OCI-LY1 (cell line): ENCODE data around the gene KCTD1.

Experiments
- H2AFZ ChIP-seq: fragments of 200-600 bp; sonication (generic), shearing (Covaris generic); 2 replicates; pipeline ENCODE4 v1.6.0; 2014; ENCODE audit warnings: antibody characterized with exemption, mild to moderate bottlenecking, low read length
- H3F3A ChIP-seq: fragments of 200-600 bp; sonication (generic), shearing (Covaris generic); 2 replicates; pipeline ENCODE4 v1.6.0; 2014; ENCODE audit warnings: mild to moderate bottlenecking, antibody characterized with exemption, low read length, moderate library complexity; ENCODE audit not compliant: insufficient read depth
- H3K27ac ChIP-seq: fragments of 200-600 bp; sonication (generic); 2 replicates; pipeline ENCODE4 v1.5.1; 2014; ENCODE audit warnings: low read length, mixed run types, mild to moderate bottlenecking, low read depth; ENCODE audit not compliant: poor library complexity, severe bottlenecking
- H3K27me3 ChIP-seq: fragments of 200-600 bp; sonication (generic); 2 replicates; pipeline ENCODE4 v1.6.0; 2014; ENCODE audit warnings: antibody characterized with exemption, mild to moderate bottlenecking, low read length, moderate library complexity; ENCODE audit not compliant: insufficient read depth
- H3K36me3 ChIP-seq: fragments of 200-600 bp; sonication (generic); 2 replicates; pipeline ENCODE4 v1.6.1; 2014; ENCODE audit warnings: mild to moderate bottlenecking, antibody characterized with exemption, low read length, moderate library complexity, mixed read lengths; ENCODE audit not compliant: insufficient read depth
- H3K4me1 ChIP-seq: fragments of 200-600 bp; sonication (generic); 2 replicates; pipeline ENCODE4 v1.5.1; 2014; ENCODE audit warnings: mild to moderate bottlenecking, low read length, moderate library complexity; ENCODE audit not compliant: insufficient read depth, severe bottlenecking
- H3K4me2 ChIP-seq: fragments of 200-600 bp; sonication (generic), shearing (Covaris generic); 2 replicates; pipeline ENCODE4 v1.6.1; 2014; ENCODE audit warnings: low read length
- H3K4me3 ChIP-seq: fragments of 200-600 bp; sonication (generic); 2 replicates; pipeline ENCODE4 v1.5.1; 2014; ENCODE audit warnings: low read length, low read depth, mild to moderate bottlenecking, mixed read lengths; ENCODE audit not compliant: poor library complexity, severe bottlenecking
- H3K79me2 ChIP-seq: fragments of 200-600 bp; shearing (Covaris generic); 2 replicates; pipeline ENCODE4 v1.6.1; 2016; ENCODE audit warnings: mixed run types, low read length, mixed read lengths; ENCODE audit not compliant: insufficient read depth
- H3K9ac ChIP-seq: fragments of 200-600 bp; sonication (generic), shearing (Covaris generic); 2 replicates; pipeline ENCODE4 v1.6.1; 2014; ENCODE audit warnings: mild to moderate bottlenecking, low read length, mixed read lengths
- H3K9me2 ChIP-seq: fragments of 200-600 bp; sonication (generic), shearing (Covaris generic); 2 replicates; pipeline ENCODE4 v1.6.1; 2014; ENCODE audit warnings: low read depth, mild to moderate bottlenecking, low read length, mixed read lengths
- H3K9me3 ChIP-seq: fragments of 200-600 bp; shearing (Covaris generic); 2 replicates; pipeline ENCODE4 v1.6.1; 2014; ENCODE audit warnings: low read length, mixed read lengths
- H4K20me1 ChIP-seq: fragments of 200-600 bp; sonication (generic), shearing (Covaris generic); 2 replicates; pipeline ENCODE4 v1.6.0; 2016; ENCODE audit warnings: mild to moderate bottlenecking, low read length; ENCODE audit not compliant: insufficient read depth
- EZH2 ChIP-seq: fragments of 200-600 bp; sonication (generic), shearing (Covaris generic); IDR thresholded peaks from 2 replicates; pipeline ENCODE4 v1.8.0; 2017; ENCODE audit warnings: borderline replicate concordance, mixed run types, mild to moderate bottlenecking, antibody characterized with exemption, low read length, moderate library complexity, mixed read lengths
- TF ChIP-seq, protein P1 (sequence below): fragments of 200-600 bp; sonication (generic), shearing (Covaris generic); IDR thresholded peaks from 2 replicates; pipeline ENCODE4 v1.5.1; 2017; ENCODE audit warnings: mild to moderate bottlenecking, antibody characterized with exemption, low read length, moderate library complexity, mixed read lengths

The KCTD1 gene

GRCh38 chr18:26474542-26474941, 73.8 kb downstream of the KCTD1 start:
- no peaks in the 10 kb centered on the region for H4K20me1 ChIP-seq
- H3K4me3 ChIP-seq = no peak overlapping the region

DNA sequence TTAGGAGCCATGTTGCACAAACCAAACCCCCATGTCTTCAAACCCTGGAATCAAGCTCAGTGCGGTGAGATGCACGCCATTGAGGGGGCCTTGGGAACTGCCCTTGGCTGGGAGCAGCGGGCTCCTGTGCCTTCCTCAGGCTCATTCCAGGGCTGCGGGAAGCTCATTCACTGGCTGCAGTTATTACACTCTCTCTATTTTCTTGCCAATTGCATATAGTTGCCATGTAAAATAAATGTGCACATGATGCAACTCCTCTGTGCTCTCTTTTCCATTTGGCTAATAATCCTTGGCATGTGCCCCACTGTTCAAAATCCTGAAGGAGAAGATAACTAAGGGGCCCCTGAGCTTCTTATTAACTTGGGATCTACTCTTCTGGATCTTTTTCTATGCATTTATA, 74.7 kb downstream of the KCTD1 start:
- Histone ChIP-seq H3K4me2 (no peak overlapping the region), H3K9me3 (no peaks in the 10 kb centered on the region), H3K36me3 (no peaks in the 10 kb centered on the region), H3K4me1 (peaks cover 15% of the 10 kb centered on the region), H3F3A (no peaks in the 10 kb centered on the region), H3K27me3 (no peaks in the 10 kb centered on the region), H4K20me1 (no peaks in the 10 kb centered on the region), H3K27ac (no peak overlapping the region), H2AFZ (no peak overlapping the region), H3K4me3 (no peak overlapping the region), H3K9me2 (no peaks in the 10 kb centered on the region), H3K9ac (no peak overlapping the region), H3K79me2 (no peaks in the 10 kb centered on the region)
- TF ChIP-seq, protein P1, sequence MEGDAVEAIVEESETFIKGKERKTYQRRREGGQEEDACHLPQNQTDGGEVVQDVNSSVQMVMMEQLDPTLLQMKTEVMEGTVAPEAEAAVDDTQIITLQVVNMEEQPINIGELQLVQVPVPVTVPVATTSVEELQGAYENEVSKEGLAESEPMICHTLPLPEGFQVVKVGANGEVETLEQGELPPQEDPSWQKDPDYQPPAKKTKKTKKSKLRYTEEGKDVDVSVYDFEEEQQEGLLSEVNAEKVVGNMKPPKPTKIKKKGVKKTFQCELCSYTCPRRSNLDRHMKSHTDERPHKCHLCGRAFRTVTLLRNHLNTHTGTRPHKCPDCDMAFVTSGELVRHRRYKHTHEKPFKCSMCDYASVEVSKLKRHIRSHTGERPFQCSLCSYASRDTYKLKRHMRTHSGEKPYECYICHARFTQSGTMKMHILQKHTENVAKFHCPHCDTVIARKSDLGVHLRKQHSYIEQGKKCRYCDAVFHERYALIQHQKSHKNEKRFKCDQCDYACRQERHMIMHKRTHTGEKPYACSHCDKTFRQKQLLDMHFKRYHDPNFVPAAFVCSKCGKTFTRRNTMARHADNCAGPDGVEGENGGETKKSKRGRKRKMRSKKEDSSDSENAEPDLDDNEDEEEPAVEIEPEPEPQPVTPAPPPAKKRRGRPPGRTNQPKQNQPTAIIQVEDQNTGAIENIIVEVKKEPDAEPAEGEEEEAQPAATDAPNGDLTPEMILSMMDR = no peak
- no peak for TF ChIP-seq EZH2

More at GRCh38 chr18:26474542-26474941, 73.8 kb downstream of the KCTD1 start:
- no peaks in the 10 kb centered on the region for H3K36me3 ChIP-seq
- H3K27me3 ChIP-seq = no peaks in the 10 kb centered on the region
- H3K4me1 ChIP-seq = peaks cover 10% of the 10 kb centered on the region
- H3K4me2 ChIP-seq = no peak overlapping the region
- no peak overlapping the region for H2AFZ ChIP-seq
- no peaks in the 10 kb centered on the region for H3K79me2 ChIP-seq
- no peak for TF ChIP-seq EZH2
- TF ChIP-seq, protein P1 = no peak
- no peaks in the 10 kb centered on the region for H3K9me3 ChIP-seq
- H3F3A ChIP-seq = no peaks in the 10 kb centered on the region
- no peaks in the 10 kb centered on the region for H3K9me2 ChIP-seq
- no peak overlapping the region for H3K9ac ChIP-seq
- no peak overlapping the region for H3K27ac ChIP-seq

DNA sequence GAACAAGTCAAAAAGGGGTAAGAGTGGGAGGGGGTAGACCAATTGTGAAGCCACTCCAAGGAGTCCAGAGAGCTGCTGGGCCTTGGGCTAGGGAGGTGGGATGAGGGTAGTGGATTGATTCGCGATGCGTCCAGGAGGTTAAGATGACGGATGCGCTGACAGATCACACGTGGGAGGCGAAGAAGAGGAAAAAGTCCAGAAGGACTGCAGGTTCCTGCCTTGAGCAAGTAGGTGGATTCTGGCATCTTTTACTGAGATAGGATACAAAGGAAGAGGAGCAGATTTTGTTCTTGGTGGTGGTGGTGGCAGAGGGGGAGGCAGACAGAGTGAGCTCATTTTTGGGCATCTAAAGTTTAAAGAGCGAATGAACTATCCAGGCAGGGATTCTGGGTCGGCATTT, 76.5 kb downstream of the KCTD1 start:
- H3K9me2 ChIP-seq = no peaks in the 10 kb centered on the region
- no peak overlapping the region for H3K4me2 ChIP-seq
- no peaks in the 10 kb centered on the region for H3F3A ChIP-seq
- H3K4me1 ChIP-seq = peaks cover 15% of the 10 kb centered on the region
- no peak overlapping the region for H3K9ac ChIP-seq
- no peak overlapping the region for H2AFZ ChIP-seq
- H3K27me3 ChIP-seq = no peaks in the 10 kb centered on the region
- no peaks in the 10 kb centered on the region for H3K79me2 ChIP-seq
- no peak overlapping the region for H3K27ac ChIP-seq
- TF ChIP-seq, protein P1 = no peak
- H3K36me3 ChIP-seq = no peaks in the 10 kb centered on the region
- no peaks in the 10 kb centered on the region for H4K20me1 ChIP-seq
- no peaks in the 10 kb centered on the region for H3K9me3 ChIP-seq
- H3K4me3 ChIP-seq = no peak overlapping the region
